Hepatocyte (in vitro differentiated cells): Measurements from ENCODE around the gene TEX44.

Experiments
- EZH2phosphoT487 ChIP-seq: fragments of 200-600 bp; sonication (generic); IDR thresholded peaks from one replicate; pipeline ENCODE4 v1.6.1; 2018; ENCODE audit warnings: antibody characterized with exemption, mild to moderate bottlenecking, low read depth, moderate library complexity; ENCODE audit not compliant: unreplicated experiment, severe bottlenecking
- TF ChIP-seq, protein P1 (sequence below): fragments of 200-600 bp; sonication (generic); IDR thresholded peaks from 2 replicates; pipeline ENCODE4 v1.5.1; 2016; ENCODE audit warnings: antibody characterized with exemption, mild to moderate bottlenecking; ENCODE audit not compliant: poor library complexity

DNA sequence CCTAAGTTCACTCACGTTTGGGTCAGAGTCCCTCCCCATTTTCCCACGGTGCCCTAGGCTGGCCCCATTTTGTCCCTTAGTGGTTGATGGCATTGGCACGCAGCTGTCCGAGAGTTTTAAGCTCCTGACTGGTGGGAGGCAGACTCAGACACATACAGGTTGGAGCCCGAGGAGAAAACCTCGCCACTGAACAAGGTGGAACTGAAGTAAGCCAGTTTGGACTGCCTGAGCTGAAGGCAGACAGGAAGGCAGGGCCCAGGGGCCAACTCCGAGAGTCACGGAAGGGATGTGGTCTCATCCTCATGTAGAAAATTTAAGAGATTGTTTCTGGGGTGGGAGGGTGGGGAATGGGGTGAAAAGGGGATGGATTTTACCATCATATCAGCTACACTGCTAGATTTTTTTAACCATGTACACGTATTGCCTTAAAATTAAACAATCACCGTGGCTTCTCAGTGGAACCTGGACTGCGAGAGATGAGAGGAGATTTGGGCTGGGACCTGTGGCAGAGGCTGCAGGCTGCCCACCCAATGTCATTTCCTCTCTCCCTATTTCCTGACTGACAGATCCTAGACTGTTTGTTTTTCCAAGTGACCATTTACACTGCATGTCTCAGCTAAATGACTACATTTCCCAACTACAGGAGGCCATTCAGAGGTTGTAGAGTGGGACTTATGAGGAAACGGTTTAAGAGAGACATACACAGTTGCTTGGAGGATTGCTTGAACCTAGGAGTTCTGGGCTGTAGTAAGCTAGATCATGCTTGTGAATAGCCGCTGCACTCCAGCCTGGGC lies 43.0 kb upstream of the TEX44 start:
- TF ChIP-seq, protein P1, sequence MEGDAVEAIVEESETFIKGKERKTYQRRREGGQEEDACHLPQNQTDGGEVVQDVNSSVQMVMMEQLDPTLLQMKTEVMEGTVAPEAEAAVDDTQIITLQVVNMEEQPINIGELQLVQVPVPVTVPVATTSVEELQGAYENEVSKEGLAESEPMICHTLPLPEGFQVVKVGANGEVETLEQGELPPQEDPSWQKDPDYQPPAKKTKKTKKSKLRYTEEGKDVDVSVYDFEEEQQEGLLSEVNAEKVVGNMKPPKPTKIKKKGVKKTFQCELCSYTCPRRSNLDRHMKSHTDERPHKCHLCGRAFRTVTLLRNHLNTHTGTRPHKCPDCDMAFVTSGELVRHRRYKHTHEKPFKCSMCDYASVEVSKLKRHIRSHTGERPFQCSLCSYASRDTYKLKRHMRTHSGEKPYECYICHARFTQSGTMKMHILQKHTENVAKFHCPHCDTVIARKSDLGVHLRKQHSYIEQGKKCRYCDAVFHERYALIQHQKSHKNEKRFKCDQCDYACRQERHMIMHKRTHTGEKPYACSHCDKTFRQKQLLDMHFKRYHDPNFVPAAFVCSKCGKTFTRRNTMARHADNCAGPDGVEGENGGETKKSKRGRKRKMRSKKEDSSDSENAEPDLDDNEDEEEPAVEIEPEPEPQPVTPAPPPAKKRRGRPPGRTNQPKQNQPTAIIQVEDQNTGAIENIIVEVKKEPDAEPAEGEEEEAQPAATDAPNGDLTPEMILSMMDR, result no peak
- TF ChIP-seq EZH2phosphoT487, result no peak
